Pancreas (tissue), 10 donors: ENCODE results near the gene ANKRD63. TPM values are rescaled to one million over a fixed set of nuclear protein-coding genes. Genes with fewer than 3 reads are reported as not detected.

ENCODE experiments used
- ATAC-seq, 4 donors: fragments of 200-7000 bp; cut with Tn5 transposase; one replicate each; pipeline versions ENCODE4 v1.8.0 to v1.9.1; 2020; ENCODE audit warnings: mild to moderate bottlenecking in 4 of 4, moderate library complexity in 4 of 4
- DNase-seq, 6 donors: peaks; one replicate each; pipeline ENCODE4 v3.0.0-alpha.2; 2020
- FAIRE-seq: peaks from 2 replicates; lab custom pipeline; 2012; peaks lifted over from hg19 to GRCh38; lab: Jason Lieb, UNC
- H3K27ac ChIP-seq, 4 donors: fragments of 200-600 bp; sonication (generic); 1 replicate in 3 of 4; 2 replicates in 1 of 4; pipeline versions ENCODE4 v1.5.0 to v1.8.0; 2020
- H3K27me3 ChIP-seq, 4 donors: fragments of 200-600 bp; one replicate each; pipeline ENCODE4 v1.8.0; 2021
- H3K36me3 ChIP-seq, 3 donors: fragments of 200-600 bp; sonication (generic) in 1 of 3; one replicate each; pipeline versions ENCODE4 v1.5.0 to v1.8.0; 2020 to 2021
- H3K4me1 ChIP-seq, 3 donors: fragments of 200-600 bp; one replicate each; pipeline ENCODE4 v1.8.0; 2021
- H3K4me3 ChIP-seq, 4 donors: fragments of 200-600 bp; sonication (generic) in 2 of 4; one replicate each; pipeline versions ENCODE4 v1.5.0 to v1.8.0; 2020 to 2021
- H3K9me3 ChIP-seq, 4 donors: fragments of 200-600 bp; one replicate each; pipeline ENCODE4 v1.8.0; 2021
- whole genome bisulfite sequencing, 2 donors: extraction: QIAGEN DNeasy Blood & Tissue Kit; methylation state at CpG; one replicate each; pipeline ENCODE4 v1.1.7; 2013; 5-methylcytosine and 5-hydroxymethylcytosine counted together
- intact Hi-C, 3 donors: fragments of 100-400 bp; cut with DNase I; formaldehyde crosslinking; loops; one replicate each; pipeline versions ENCODE4 v1.11.1 to v1.14.2; 2022
- polyA plus RNA-seq, 2 donors: library from polyadenylated mRNA; stranded (reverse); fragments of 200-250 nt; gene quantifications; one replicate each; pipeline ENCODE4 v1.2.3, GENCODE V29; 2013
- total RNA-seq, 6 donors: library from RNA; stranded (reverse); fragmentation: NEBNext Ultra II Directional in 4 of 6; extraction: Animal tissue kit (Norgen Biotek cat#: 25700) in 4 of 6; gene quantifications; one replicate each; pipeline versions ENCODE4 v1.2.1 to v1.2.4, GENCODE V29; 2021 to 2023
- TF ChIP-seq, protein P1 (sequence below), 4 donors: fragments of 200-600 bp; sonication (generic) in 3 of 4; IDR thresholded peaks; one replicate each; pipeline versions ENCODE4 v1.5.0 to v1.8.0; 2021; ENCODE audit warnings: antibody characterized with exemption in 4 of 4
- donor health status: healthy with polysubstance abuse.
- donor health status: DM: no; HTN: no; CAD: no; lungs with moderate emphysema.
- donor health status: DM: no; HTN: no; CAD: no.
- donor health status: control.
- donor health status: control.
- donor health status: Bipolar disorder and iron deficiency.
- donor health status: DM: yes; HTN: yes; CAD: no.
- donor health status: DM: no; HTN: no; CAD: no.
- donor health status: DM: no; HTN: no; CAD: no.
- donor health status: DM: yes; HTN: yes; CAD: no.

The ANKRD63 gene
- total and polyA plus RNA-seq, 8 donors, result not detected

DNA sequence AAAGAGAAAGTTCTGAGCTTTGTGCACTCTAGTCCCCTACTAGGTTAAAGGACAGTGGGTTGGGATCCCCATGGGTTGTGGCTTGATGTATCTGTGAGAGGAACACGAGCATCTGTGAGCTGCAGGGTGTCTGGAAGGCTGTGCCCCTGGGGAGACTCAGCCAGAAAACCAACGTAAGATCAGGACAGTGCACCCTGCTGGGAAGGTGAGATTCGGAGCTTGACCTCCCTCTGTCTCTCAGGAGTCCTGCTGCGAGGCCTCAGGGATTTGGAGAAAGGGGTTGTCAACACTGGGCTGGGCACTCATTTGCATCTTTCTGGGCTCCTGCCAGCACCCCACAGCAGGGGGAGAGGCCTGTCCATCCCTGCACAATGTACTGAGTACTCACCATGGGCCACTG lies 15.2 kb downstream of the ANKRD63 start:
- ATAC-seq, result no peak
- intact Hi-C loops, result loop anchor here in 1 of 3 donors (5.0 kb wide), 1 partner anchor 35 kb away; no protein-coding TSS in a partner anchor

DNA sequence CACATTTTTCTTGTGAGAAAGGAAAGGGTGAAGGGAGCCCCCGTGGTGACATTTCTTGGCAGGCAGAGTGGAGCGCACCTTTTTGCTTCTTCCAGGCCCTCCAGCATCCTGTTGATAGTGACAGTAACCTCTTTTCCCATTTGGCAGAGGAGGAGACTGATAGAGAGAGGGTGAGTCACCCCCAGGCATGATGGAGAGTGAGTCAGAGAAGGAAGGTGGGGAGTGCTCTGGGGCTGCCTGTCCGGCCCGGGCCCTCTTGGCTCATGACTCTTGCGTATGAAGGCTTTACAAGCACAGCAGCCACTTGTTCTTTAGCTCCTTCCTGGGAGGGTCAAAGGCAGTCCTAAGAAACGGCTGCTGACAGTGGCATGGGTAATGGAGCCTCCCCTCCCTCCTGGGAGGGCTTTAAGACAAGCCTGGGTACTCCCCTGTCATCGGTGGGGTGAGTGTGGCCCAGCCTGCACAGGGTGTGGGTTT lies 16.0 kb downstream of the ANKRD63 start:
- TF ChIP-seq, protein P1, sequence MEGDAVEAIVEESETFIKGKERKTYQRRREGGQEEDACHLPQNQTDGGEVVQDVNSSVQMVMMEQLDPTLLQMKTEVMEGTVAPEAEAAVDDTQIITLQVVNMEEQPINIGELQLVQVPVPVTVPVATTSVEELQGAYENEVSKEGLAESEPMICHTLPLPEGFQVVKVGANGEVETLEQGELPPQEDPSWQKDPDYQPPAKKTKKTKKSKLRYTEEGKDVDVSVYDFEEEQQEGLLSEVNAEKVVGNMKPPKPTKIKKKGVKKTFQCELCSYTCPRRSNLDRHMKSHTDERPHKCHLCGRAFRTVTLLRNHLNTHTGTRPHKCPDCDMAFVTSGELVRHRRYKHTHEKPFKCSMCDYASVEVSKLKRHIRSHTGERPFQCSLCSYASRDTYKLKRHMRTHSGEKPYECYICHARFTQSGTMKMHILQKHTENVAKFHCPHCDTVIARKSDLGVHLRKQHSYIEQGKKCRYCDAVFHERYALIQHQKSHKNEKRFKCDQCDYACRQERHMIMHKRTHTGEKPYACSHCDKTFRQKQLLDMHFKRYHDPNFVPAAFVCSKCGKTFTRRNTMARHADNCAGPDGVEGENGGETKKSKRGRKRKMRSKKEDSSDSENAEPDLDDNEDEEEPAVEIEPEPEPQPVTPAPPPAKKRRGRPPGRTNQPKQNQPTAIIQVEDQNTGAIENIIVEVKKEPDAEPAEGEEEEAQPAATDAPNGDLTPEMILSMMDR (IDR thresholded peaks at IDR 0.05), result no peak
- H3K4me3 ChIP-seq, result no peak overlapping the region
- no peaks in the 10 kb centered on the region for H3K27me3 ChIP-seq
- ATAC-seq (peak in 3 of 4 donors; percentile 36 to 79 (median 70)), FAIRE-seq (no peak), DNase-seq (no peak)
- intact Hi-C loops, result loop anchor here in 1 of 3 donors (5.0 kb wide), 1 partner anchor 35 kb away; no protein-coding TSS in a partner anchor
- no peaks in the 10 kb centered on the region for H3K4me1 ChIP-seq
- WGBS, 2 donors, result 79 to 84% methylated on average over 7 of the region's 7 CpGs
- peaks cover 0 to 16% (median 0%) of the 10 kb centered on the region in 3 donors for H3K36me3 ChIP-seq
- no peak overlapping the region for H3K27ac ChIP-seq
- no peaks in the 10 kb centered on the region for H3K9me3 ChIP-seq

More for the DNA sequence above, 15.2 kb downstream of the ANKRD63 start:
- FAIRE-seq (no peak), DNase-seq (no peak)
- H3K36me3 ChIP-seq, result peaks cover 0 to 16% (median 0%) of the 10 kb centered on the region in 3 donors
- TF ChIP-seq, protein P1 (IDR thresholded peaks at IDR 0.05), result no peak
- no peaks in the 10 kb centered on the region for H3K9me3 ChIP-seq
- H3K27me3 ChIP-seq, result no peaks in the 10 kb centered on the region
- WGBS, 2 donors, result 92 to 97% methylated on average over 4 of the region's 4 CpGs
- H3K4me1 ChIP-seq, result no peaks in the 10 kb centered on the region
- H3K4me3 ChIP-seq, result no peak overlapping the region
- H3K27ac ChIP-seq, result no peak overlapping the region

DNA sequence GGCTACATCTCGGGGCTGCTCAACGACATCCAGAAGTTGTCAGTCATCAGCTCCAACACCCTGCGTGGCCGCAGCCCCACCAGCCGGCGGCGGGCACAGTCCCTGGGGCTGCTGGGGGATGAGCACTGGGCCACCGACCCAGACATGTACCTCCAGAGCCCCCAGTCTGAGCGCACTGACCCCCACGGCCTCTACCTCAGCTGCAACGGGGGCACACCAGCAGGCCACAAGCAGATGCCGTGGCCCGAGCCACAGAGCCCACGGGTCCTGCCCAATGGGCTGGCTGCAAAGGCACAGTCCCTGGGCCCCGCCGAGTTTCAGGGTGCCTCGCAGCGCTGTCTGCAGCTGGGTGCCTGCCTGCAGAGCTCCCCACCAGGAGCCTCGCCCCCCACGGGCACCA lies 17.0 kb downstream of the ANKRD63 start:
- DNase-seq, result no peak
- 94 to 95% methylated on average over 20 of the region's 20 CpGs for WGBS, 2 donors
- no peaks in the 10 kb centered on the region for H3K9me3 ChIP-seq
- TF ChIP-seq, protein P1 (IDR thresholded peaks at IDR 0.05), result no peak
- intact Hi-C loops, result loop anchor here in 1 of 3 donors (5.0 kb wide), 1 partner anchor 34 kb away; no protein-coding TSS in a partner anchor
- H3K27ac ChIP-seq, result no peak overlapping the region
- FAIRE-seq, result no peak
- H3K36me3 ChIP-seq, result peaks cover 0 to 16% (median 0%) of the 10 kb centered on the region in 3 donors
- H3K4me1 ChIP-seq, result no peaks in the 10 kb centered on the region
- H3K4me3 ChIP-seq, result no peak overlapping the region
- no peaks in the 10 kb centered on the region for H3K27me3 ChIP-seq
- no peak for ATAC-seq

DNA sequence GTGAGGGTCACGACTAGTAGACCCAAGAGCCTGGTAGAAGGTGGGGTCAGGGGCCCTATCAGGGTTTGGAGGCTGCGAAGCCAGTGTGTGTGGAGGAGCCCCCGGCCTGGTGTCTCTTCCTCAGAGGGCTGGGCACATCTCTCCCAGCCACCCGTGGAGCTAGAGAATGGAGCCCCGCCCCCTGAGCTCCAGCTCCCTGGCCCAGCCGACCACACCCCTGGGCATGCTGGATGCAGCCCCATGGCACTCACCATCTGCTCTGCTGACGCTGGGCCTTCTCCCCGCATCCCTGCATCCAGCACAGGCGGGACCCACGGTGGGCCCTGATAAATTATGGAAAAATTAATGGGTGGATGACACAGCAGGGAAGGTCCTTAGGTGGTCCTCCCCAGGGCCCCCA lies 17.5 kb downstream of the ANKRD63 start:
- FAIRE-seq (no peak), ATAC-seq (no peak), DNase-seq (no peak)
- H3K36me3 ChIP-seq, result peaks cover 0 to 16% (median 0%) of the 10 kb centered on the region in 3 donors
- H3K9me3 ChIP-seq, result no peaks in the 10 kb centered on the region
- no peaks in the 10 kb centered on the region for H3K4me1 ChIP-seq
- TF ChIP-seq, protein P1 (IDR thresholded peaks at IDR 0.05), result no peak
- 90 to 94% methylated on average over 10 of the region's 10 CpGs for WGBS, 2 donors
- H3K4me3 ChIP-seq, result no peak overlapping the region
- H3K27me3 ChIP-seq, result no peaks in the 10 kb centered on the region
- intact Hi-C loops, result loop anchor here in 1 of 3 donors (5.0 kb wide), 1 partner anchor 33 kb away; no protein-coding TSS in a partner anchor
- no peak overlapping the region for H3K27ac ChIP-seq
